ENCODE results near the gene TMEM150A. TPM values are rescaled to one million over a fixed set of nuclear protein-coding genes. Genes with fewer than 3 reads are reported as not detected.

TMEM150A gene
- total RNA-seq, 1 experiment from 2014 or later = 25.3 TPM

- Mint-ChIP-seq H3K27me3 (ENCODE audit: insufficient read depth, unreplicated experiment) (peaks cover 10% of the 10 kb centered on the region), H3K27ac (ENCODE audit: unreplicated experiment) (no peak overlapping the region), H3K36me3 (ENCODE audit: insufficient read depth, unreplicated experiment) (peaks cover 17% of the 10 kb centered on the region), H3K9me3 (ENCODE audit: unreplicated experiment) (no peaks in the 10 kb centered on the region), H3K4me3 (ENCODE audit: unreplicated experiment) (no peak overlapping the region), H3K4me1 (ENCODE audit: low read depth, unreplicated experiment) (peaks cover 46% of the 10 kb centered on the region)
- ChIA-PET CTCF (no interaction called here), POLR2A (no interaction called here)
- Histone ChIP-seq H3K4me3 (ENCODE audit: low read depth, low read length) (no peak overlapping the region), H3K4me1 (peaks cover 32% of the 10 kb centered on the region), H3K36me3 (ENCODE audit: control insufficient read depth, insufficient read depth, low read length) (no peaks in the 10 kb centered on the region), H3K9me3 (no peaks in the 10 kb centered on the region), H3K27me3 (replicated peaks; ENCODE audit: control insufficient read depth, insufficient read depth, low read length) (no peaks in the 10 kb centered on the region)
- TF ChIP-seq CTCF (IDR thresholded peaks at IDR 0.05; ENCODE audit: insufficient read depth in 1 of 2, low read depth in 1 of 2, low read length in 1 of 2, severe bottlenecking in 1 of 2, unreplicated experiment in 1 of 2) = no peak
- no peak for DNase-seq
- no TSS peak for BruUV-seq (replicated peaks)
- intact Hi-C loops (cut with micrococcal nuclease; ENCODE audit: unreplicated experiment) = no loop called here
Observed at GRCh38 chr2:85588645-85589044, 13.9 kb downstream of the TMEM150A start.

- CTCF ChIA-PET = interaction anchor here (1.2 kb wide), 1 partner anchor 15 kb away, joined by 10 read pairs; the partner anchor contains the start of gene TMEM150A
- intact Hi-C loops (cut with micrococcal nuclease; ENCODE audit: unreplicated experiment) = no loop called here
- peaks cover 17% of the 10 kb centered on the region for H3K36me3 Mint-ChIP-seq (ENCODE audit: insufficient read depth, unreplicated experiment)
Observed at GRCh38 chr2:85588236-85588635, 14.3 kb downstream of the TMEM150A start.

GRCh38 chr2:85585781-85586105 lies 16.8 kb downstream of the TMEM150A start:
- peaks cover 41% of the 10 kb centered on the region for H3K4me1 Mint-ChIP-seq (ENCODE audit: low read depth, unreplicated experiment)
- no peak for DNase-seq
- Histone ChIP-seq H3K9me3 (no peaks in the 10 kb centered on the region), H3K36me3 (ENCODE audit: control insufficient read depth, insufficient read depth, low read length) (no peaks in the 10 kb centered on the region; the same call in 1 of the 2 replicates), H3K4me1 (peaks cover 33% of the 10 kb centered on the region), H3K27me3 (replicated peaks; ENCODE audit: control insufficient read depth, insufficient read depth, low read length) (no peaks in the 10 kb centered on the region), H3K4me3 (ENCODE audit: low read depth, low read length) (no peak overlapping the region)
- no peak for TF ChIP-seq CTCF (IDR thresholded peaks at IDR 0.05; ENCODE audit: insufficient read depth in 1 of 2, low read depth in 1 of 2, low read length in 1 of 2, severe bottlenecking in 1 of 2, unreplicated experiment in 1 of 2)
- H3K36me3 Mint-ChIP-seq (ENCODE audit: insufficient read depth, unreplicated experiment) = peaks cover 31% of the 10 kb centered on the region
- peaks cover 10% of the 10 kb centered on the region for H3K27me3 Mint-ChIP-seq (ENCODE audit: insufficient read depth, unreplicated experiment)
- H3K27ac Mint-ChIP-seq (ENCODE audit: unreplicated experiment) = no peak overlapping the region
- BruUV-seq (replicated peaks) = no TSS peak
- CTCF ChIA-PET = interaction anchor here (0.6 to 1.0 kb wide), 2 partner anchors 12 to 148 kb away, joined by 3 to 9 read pairs; no protein-coding TSS in a partner anchor
- intact Hi-C loops (cut with micrococcal nuclease; ENCODE audit: unreplicated experiment) = loop anchor here (1.0 kb wide), 4 partner anchors 8 to 24 kb away; partner anchors contain the start of genes GGCX, RNF181, TMEM150A and VAMP8
- H3K4me3 Mint-ChIP-seq (ENCODE audit: unreplicated experiment) = peak overlapping the region; percentile 76
- no peaks in the 10 kb centered on the region for H3K9me3 Mint-ChIP-seq (ENCODE audit: unreplicated experiment)
- POLR2A ChIA-PET = interaction anchor here (1.0 to 1.2 kb wide), 4 partner anchors 9 to 26 kb away, joined by 3 to 8 read pairs (median 6); partner anchors contain the start of genes C2orf68, GGCX and RNF181

More at GRCh38 chr2:85588236-85588635, 14.3 kb downstream of the TMEM150A start:
- no peaks in the 10 kb centered on the region for H3K9me3 ChIP-seq
- BruUV-seq (replicated peaks) = no TSS peak
- Mint-ChIP-seq H3K4me3 (ENCODE audit: unreplicated experiment) (no peak overlapping the region), H3K27me3 (ENCODE audit: insufficient read depth, unreplicated experiment) (peaks cover 10% of the 10 kb centered on the region), H3K4me1 (ENCODE audit: low read depth, unreplicated experiment) (peaks cover 46% of the 10 kb centered on the region), H3K27ac (ENCODE audit: unreplicated experiment) (no peak overlapping the region), H3K9me3 (ENCODE audit: unreplicated experiment) (no peaks in the 10 kb centered on the region)
- peaks cover 33% of the 10 kb centered on the region for H3K4me1 ChIP-seq
- DNase-seq = no peak
- no peaks in the 10 kb centered on the region for H3K27me3 ChIP-seq (replicated peaks; ENCODE audit: control insufficient read depth, insufficient read depth, low read length)
- no peak for TF ChIP-seq CTCF (IDR thresholded peaks at IDR 0.05; ENCODE audit: insufficient read depth in 1 of 2, low read depth in 1 of 2, low read length in 1 of 2, severe bottlenecking in 1 of 2, unreplicated experiment in 1 of 2)
- H3K36me3 ChIP-seq (ENCODE audit: control insufficient read depth, insufficient read depth, low read length) = no peaks in the 10 kb centered on the region
- POLR2A ChIA-PET = interaction anchor here (0.5 to 1.6 kb wide), 4 partner anchors 7 to 50 kb away, joined by 5 to 13 read pairs (median 8); partner anchors contain the start of genes C2orf68, GGCX, MAT2A and RNF181
- H3K4me3 ChIP-seq (ENCODE audit: low read depth, low read length) = no peak overlapping the region
